Epithelial cell of proximal tubule (primary cell): ENCODE results near the gene FOXK2. TPM values are rescaled to one million over a fixed set of nuclear protein-coding genes. Genes with fewer than 3 reads are reported as not detected.
"Not testable (repeated sequence)": the region's sequence is repeated elsewhere in the genome, so short reads cannot be mapped to it uniquely, and the experiment has no call there.

Source experiments
- DNase-seq: peaks from one replicate; pipeline ENCODE4 v3.0.0-alpha.2; 2011; ENCODE audit warnings: low read depth
- H3K4me3 ChIP-seq: 2 replicates; pipeline ENCODE4 v1.5.1; 2011; ENCODE audit warnings: low read depth, mild to moderate bottlenecking, low read length
- CTCF ChIP-seq: conservative IDR thresholded peaks from 2 replicates; pipeline ENCODE4 v1.5.1; 2012; ENCODE audit warnings: low read depth, mild to moderate bottlenecking, low read length
- total RNA-seq: library from RNA; depleted of rRNA; stranded (reverse); fragments of >200 nt; gene quantifications from 2 replicates; pipeline ENCODE4 v1.2.3, GENCODE V29; 2015

FOXK2 gene
- total RNA-seq, 1 donor from 2014 or later, result 33.4 TPM

GRCh38 chr17:82582709-82583108 is 63.2 kb downstream of the FOXK2 start:
- DNase-seq, result no peak
- no peak overlapping the region for H3K4me3 ChIP-seq
- TF ChIP-seq CTCF, result no peak

DNA sequence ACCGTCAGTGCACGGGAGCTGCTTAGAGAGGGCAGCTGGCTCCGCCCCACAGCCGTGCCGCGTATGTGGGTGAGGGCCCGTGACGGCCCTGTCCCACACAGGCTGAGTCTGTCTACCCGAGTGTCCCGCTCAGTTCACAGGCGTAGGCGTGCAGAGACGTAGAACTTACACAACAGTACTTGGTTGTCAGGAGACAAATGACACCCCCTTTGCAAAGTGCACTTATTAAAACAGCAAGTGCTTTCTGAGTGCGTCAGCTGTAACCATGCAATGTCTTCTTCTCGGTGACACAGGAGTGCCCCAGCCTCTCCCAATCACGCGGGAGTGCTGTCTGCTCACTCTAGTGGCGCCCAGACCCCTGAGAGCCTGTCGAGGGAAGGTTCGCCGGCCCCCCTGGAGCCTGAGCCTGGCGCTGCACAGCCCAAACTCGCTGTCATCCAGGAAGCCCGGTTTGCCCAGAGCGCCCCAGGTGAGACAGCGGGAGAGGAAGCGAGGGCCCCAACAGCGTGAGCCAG is 64.2 kb downstream of the FOXK2 start:
- H3K4me3 ChIP-seq, result no peak overlapping the region
- no peak for TF ChIP-seq CTCF
- no peak for DNase-seq

DNA sequence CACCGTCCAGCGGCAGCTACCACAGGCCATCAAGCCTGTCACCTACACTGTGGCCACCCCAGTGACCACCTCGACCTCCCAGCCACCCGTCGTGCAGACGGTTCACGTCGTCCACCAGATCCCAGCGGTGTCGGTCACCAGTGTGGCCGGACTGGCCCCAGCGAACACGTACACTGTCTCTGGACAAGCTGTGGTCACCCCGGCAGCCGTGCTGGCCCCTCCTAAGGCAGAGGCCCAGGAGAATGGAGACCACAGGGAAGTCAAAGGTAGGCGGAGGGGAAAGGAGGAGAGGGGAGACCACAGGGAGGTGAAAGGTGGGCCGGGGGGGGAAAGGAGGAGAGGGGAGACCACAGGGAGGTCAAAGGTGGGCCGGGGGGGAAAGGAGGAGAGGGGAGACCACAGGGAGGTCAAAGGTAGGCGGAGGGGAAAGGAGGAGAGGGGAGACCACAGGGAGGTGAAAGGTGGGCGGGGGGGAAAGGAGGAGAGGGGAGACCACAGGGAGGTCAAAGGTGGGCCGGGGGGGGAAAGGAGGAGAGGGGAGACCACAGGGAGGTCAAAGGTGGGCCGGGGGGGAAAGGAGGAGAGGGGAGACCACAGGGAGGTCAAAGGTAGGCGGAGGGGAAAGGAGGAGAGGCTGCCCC is 66.5 kb downstream of the FOXK2 start:
- not testable (repeated sequence) for DNase-seq, H3K4me3 ChIP-seq

GRCh38 chr17:82586576-82587233 is 67.2 kb downstream of the FOXK2 start:
- H3K4me3 ChIP-seq, result no peak overlapping the region
- no peak for DNase-seq
- no peak for TF ChIP-seq CTCF

- TF ChIP-seq CTCF, result no peak
- DNase-seq, result no peak
- no peak overlapping the region for H3K4me3 ChIP-seq
Observed at GRCh38 chr17:82587234-82588086, 67.9 kb downstream of the FOXK2 start.

DNA sequence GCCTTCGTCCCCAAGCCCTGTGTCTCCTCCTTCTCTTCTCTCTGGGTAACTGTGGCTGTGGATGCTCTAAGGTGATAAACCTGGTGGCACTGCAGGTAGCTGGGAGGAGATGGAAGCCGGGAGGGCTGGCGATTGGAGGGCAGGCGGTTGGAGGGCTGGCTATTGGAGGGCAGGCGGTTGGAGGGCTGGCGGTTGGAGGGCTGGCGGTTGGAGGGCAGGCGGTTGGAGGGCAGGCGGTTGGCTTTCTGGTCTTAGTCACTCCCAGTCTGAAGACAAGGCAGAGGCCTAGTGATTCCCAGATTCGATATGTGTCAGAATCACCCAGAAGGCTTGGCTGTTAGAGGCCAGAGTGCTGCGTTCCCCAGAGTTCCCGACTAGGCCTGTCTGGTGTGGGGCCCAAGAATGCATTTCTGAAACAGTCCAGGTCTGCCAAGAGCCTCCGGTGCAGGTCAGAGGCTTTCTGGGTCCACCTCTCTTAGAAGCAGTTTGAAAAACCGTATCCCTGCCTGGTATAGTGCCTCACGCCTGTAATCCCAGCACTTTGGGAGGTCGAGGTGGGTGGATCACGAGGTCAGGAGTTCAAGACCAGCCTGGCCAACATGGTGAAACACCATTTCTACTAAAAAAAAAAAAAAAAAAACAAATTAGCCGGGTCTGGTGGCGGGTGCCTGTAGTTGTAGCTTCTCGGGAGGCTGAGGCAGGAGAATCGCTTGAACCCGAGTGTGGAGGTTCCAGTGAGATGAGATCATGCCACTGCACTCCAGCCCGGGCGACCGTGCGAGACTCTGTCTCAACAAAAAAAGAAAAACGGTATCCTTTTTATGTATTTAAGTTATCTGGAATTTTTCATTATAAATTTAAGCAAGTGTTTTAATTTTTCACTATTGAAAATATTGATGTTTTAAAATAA is 69.0 kb downstream of the FOXK2 start:
- no peak for TF ChIP-seq CTCF
- no peak overlapping the region for H3K4me3 ChIP-seq
- no peak for DNase-seq

- no peak overlapping the region for H3K4me3 ChIP-seq
- no peak for TF ChIP-seq CTCF
- no peak for DNase-seq
Observed at GRCh38 chr17:82589851-82590180, 70.3 kb downstream of the FOXK2 start.
